Upper lobe of right lung (tissue), 1 donor: ENCODE measurements around the gene IRGQ. TPM values are rescaled to one million over a fixed set of nuclear protein-coding genes. Genes with fewer than 3 reads are reported as not detected.
A peak's percentile ranks its signal among the peaks of the same experiment; 100 is the strongest.

Experiments used
- ATAC-seq: fragments of 200-7000 bp; cut with Tn5 transposase; one replicate; pipeline ENCODE4 v1.9.1; 2020; ENCODE audit warnings: mild to moderate bottlenecking, moderate library complexity
- DNase-seq: peaks from one replicate; pipeline ENCODE4 v3.0.0-alpha.2; 2020
- H3K27ac ChIP-seq: fragments of 200-600 bp; one replicate; pipeline ENCODE4 v1.8.0; 2022
- H3K27me3 ChIP-seq: fragments of 200-600 bp; one replicate; pipeline ENCODE4 v1.8.0; 2022; ENCODE audit warnings: mild to moderate bottlenecking
- H3K36me3 ChIP-seq: fragments of 200-600 bp; one replicate; pipeline ENCODE4 v1.8.0; 2022
- H3K4me1 ChIP-seq: fragments of 200-600 bp; one replicate; pipeline ENCODE4 v1.8.0; 2022
- H3K4me3 ChIP-seq: fragments of 200-600 bp; one replicate; pipeline ENCODE4 v1.8.0; 2022; ENCODE audit warnings: mild to moderate bottlenecking
- H3K9me3 ChIP-seq: fragments of 200-600 bp; one replicate; pipeline ENCODE4 v1.8.0; 2022
- intact Hi-C: fragments of 100-400 bp; cut with DNase I; formaldehyde crosslinking; loops from one replicate; pipeline ENCODE4 v1.11.0; 2022
- total RNA-seq: library from RNA; stranded (reverse); fragmentation: NEBNext Ultra II Directional; extraction: Animal tissue kit (Norgen Biotek cat#: 25700); gene quantifications from one replicate; pipeline ENCODE4 v1.2.1, GENCODE V29; 2021
- TF ChIP-seq, protein P1 (sequence below): fragments of 200-600 bp; IDR thresholded peaks from one replicate; pipeline ENCODE4 v1.8.0; 2022; ENCODE audit warnings: antibody characterized with exemption
- donor health status: DM: no; HTN: yes; CAD: no; lungs with severe emphysema.

The IRGQ gene
- total RNA-seq, 1 donor from 2014 or later = 23.2 TPM

- Histone ChIP-seq H3K4me1 (peaks cover 4% of the 10 kb centered on the region), H3K36me3 (peaks cover 7% of the 10 kb centered on the region), H3K9me3 (no peaks in the 10 kb centered on the region), H3K27ac (no peak overlapping the region), H3K4me3 (no peak overlapping the region), H3K27me3 (no peaks in the 10 kb centered on the region)
- no peak for ATAC-seq
- intact Hi-C loops = no loop called here
- TF ChIP-seq, protein P1, sequence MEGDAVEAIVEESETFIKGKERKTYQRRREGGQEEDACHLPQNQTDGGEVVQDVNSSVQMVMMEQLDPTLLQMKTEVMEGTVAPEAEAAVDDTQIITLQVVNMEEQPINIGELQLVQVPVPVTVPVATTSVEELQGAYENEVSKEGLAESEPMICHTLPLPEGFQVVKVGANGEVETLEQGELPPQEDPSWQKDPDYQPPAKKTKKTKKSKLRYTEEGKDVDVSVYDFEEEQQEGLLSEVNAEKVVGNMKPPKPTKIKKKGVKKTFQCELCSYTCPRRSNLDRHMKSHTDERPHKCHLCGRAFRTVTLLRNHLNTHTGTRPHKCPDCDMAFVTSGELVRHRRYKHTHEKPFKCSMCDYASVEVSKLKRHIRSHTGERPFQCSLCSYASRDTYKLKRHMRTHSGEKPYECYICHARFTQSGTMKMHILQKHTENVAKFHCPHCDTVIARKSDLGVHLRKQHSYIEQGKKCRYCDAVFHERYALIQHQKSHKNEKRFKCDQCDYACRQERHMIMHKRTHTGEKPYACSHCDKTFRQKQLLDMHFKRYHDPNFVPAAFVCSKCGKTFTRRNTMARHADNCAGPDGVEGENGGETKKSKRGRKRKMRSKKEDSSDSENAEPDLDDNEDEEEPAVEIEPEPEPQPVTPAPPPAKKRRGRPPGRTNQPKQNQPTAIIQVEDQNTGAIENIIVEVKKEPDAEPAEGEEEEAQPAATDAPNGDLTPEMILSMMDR = no peak
- no peak for DNase-seq
These were observed 9.6 kb downstream of the IRGQ start for GRCh38 chr19:43586346-43586745.

DNA sequence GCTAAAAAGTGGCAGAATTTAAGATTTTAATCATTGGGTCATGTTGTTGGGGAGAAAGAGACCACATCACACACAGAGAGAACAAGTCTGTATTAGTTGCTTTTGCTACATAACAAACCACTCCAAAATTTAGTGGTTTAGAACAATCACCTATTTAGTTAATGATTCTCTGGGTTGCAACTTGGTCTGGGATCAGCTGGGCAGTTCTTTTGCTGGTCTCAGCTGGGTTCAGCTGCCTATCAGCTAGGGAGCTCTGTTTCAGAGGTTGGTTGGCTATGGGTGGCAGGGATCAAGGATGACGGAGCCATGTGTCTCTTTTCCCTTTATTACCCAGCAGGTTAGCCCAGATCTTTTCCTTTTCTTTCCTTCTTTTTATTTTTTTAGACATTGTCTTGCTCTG lies 11.4 kb downstream of the IRGQ start:
- Histone ChIP-seq H3K27ac (no peak overlapping the region), H3K4me3 (no peak overlapping the region), H3K36me3 (no peaks in the 10 kb centered on the region), H3K4me1 (peaks cover 4% of the 10 kb centered on the region), H3K9me3 (no peaks in the 10 kb centered on the region), H3K27me3 (no peaks in the 10 kb centered on the region)
- intact Hi-C loops = no loop called here
- ATAC-seq (no peak), DNase-seq (no peak)
- TF ChIP-seq, protein P1 = no peak

- H3K27ac ChIP-seq = no peak overlapping the region
- H3K4me3 ChIP-seq = no peak overlapping the region
- no peaks in the 10 kb centered on the region for H3K36me3 ChIP-seq
- TF ChIP-seq, protein P1 = no peak
- ATAC-seq = no peak
- no peaks in the 10 kb centered on the region for H3K9me3 ChIP-seq
- no peaks in the 10 kb centered on the region for H3K27me3 ChIP-seq
- H3K4me1 ChIP-seq = peaks cover 4% of the 10 kb centered on the region
- DNase-seq = no peak
- intact Hi-C loops = no loop called here
These were observed 13.4 kb downstream of the IRGQ start for GRCh38 chr19:43582495-43582894.

DNA sequence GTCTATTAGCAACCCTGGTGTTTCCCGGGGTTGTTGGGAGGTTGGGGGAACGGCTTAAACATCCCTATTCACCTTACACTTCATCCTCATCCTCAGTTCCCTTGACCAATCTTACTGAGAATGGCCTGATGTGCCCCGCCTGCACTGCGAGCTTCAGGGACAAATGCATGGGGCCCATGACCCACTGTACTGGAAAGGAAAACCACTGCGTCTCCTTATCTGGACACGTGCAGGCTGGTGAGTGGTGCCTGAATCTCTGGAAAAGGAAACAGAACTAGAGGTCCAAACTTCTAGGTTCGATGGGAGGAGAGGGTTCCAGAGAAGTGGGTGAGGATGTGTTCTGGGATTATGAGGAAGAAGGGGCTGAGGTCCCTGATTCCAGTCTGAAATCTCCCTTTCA lies 14.5 kb downstream of the IRGQ start:
- no peaks in the 10 kb centered on the region for H3K9me3 ChIP-seq
- ATAC-seq (no peak), DNase-seq (no peak)
- H3K27ac ChIP-seq = peak overlapping the region; percentile 55
- peak overlapping the region; percentile 52 for H3K4me3 ChIP-seq
- TF ChIP-seq, protein P1 = no peak
- no peaks in the 10 kb centered on the region for H3K27me3 ChIP-seq
- intact Hi-C loops = no loop called here
- peaks cover 4% of the 10 kb centered on the region for H3K4me1 ChIP-seq
- H3K36me3 ChIP-seq = no peaks in the 10 kb centered on the region

- H3K4me1 ChIP-seq = peaks cover 13% of the 10 kb centered on the region
- ATAC-seq (no peak), DNase-seq (no peak)
- no peaks in the 10 kb centered on the region for H3K27me3 ChIP-seq
- H3K4me3 ChIP-seq = no peak overlapping the region
- intact Hi-C loops = no loop called here
- no peaks in the 10 kb centered on the region for H3K9me3 ChIP-seq
- TF ChIP-seq, protein P1 = no peak
- no peak overlapping the region for H3K27ac ChIP-seq
- no peaks in the 10 kb centered on the region for H3K36me3 ChIP-seq
These were observed 17.1 kb downstream of the IRGQ start for GRCh38 chr19:43578787-43579186.
